NCI-H345 (cell line): ENCODE measurements around the gene HHIPL1.

ENCODE experiments used
- DNase-seq: peaks from one replicate; lab custom pipeline; 2025; lab: John Stamatoyannopoulos, UW

The HHIPL1 gene

GRCh38 chr14:99690636-99691035 lies 45.7 kb downstream of the HHIPL1 start:
- no peak for DNase-seq

- no peak for DNase-seq
These were observed 46.4 kb downstream of the HHIPL1 start for GRCh38 chr14:99691111-99691885.

GRCh38 chr14:99693918-99694317 lies 49.0 kb downstream of the HHIPL1 start:
- no peak for DNase-seq

- no peak for DNase-seq
These were observed 52.0 kb downstream of the HHIPL1 start for GRCh38 chr14:99696929-99697328.

- no peak for DNase-seq
These were observed 53.3 kb downstream of the HHIPL1 start for GRCh38 chr14:99698236-99698635.

GRCh38 chr14:99698642-99699041 lies 53.7 kb downstream of the HHIPL1 start:
- no peak for DNase-seq

GRCh38 chr14:99699085-99699760 lies 54.3 kb downstream of the HHIPL1 start:
- DNase-seq = no peak

GRCh38 chr14:99699861-99700260 lies 54.9 kb downstream of the HHIPL1 start:
- DNase-seq = no peak

- DNase-seq = no peak
These were observed 55.5 kb downstream of the HHIPL1 start for GRCh38 chr14:99700379-99700778.

GRCh38 chr14:99701260-99701659 lies 56.3 kb downstream of the HHIPL1 start:
- DNase-seq = no peak

GRCh38 chr14:99702115-99702514 lies 57.2 kb downstream of the HHIPL1 start:
- no peak for DNase-seq

GRCh38 chr14:99703381-99703780 lies 58.5 kb downstream of the HHIPL1 start:
- no peak for DNase-seq

GRCh38 chr14:99704037-99704436 lies 59.1 kb downstream of the HHIPL1 start:
- DNase-seq = no peak

GRCh38 chr14:99706107-99706900 lies 61.4 kb downstream of the HHIPL1 start:
- no peak for DNase-seq

GRCh38 chr14:99707420-99707819 lies 62.5 kb downstream of the HHIPL1 start:
- no peak for DNase-seq

GRCh38 chr14:99707921-99708320 lies 63.0 kb downstream of the HHIPL1 start:
- DNase-seq = no peak

GRCh38 chr14:99708449-99708848 lies 63.5 kb downstream of the HHIPL1 start:
- no peak for DNase-seq

GRCh38 chr14:99713972-99714371 lies 69.0 kb downstream of the HHIPL1 start:
- no peak for DNase-seq

GRCh38 chr14:99715266-99716000 lies 70.5 kb downstream of the HHIPL1 start:
- DNase-seq = no peak

- no peak for DNase-seq
These were observed 71.3 kb downstream of the HHIPL1 start for GRCh38 chr14:99716091-99716849.
